WERI-Rb-1 (cell line): ENCODE data around the gene SIGLEC8.

Source experiments
- DNase-seq: peaks from one replicate; pipeline ENCODE4 v3.0.0-alpha.2; 2020
- H3K27ac ChIP-seq: fragments of 250-450 bp; sonication (Bioruptor Pico); 2 replicates; pipeline ENCODE4 v1.5.1; 2020; ENCODE audit warnings: mild to moderate bottlenecking, moderate library complexity
- H3K27me3 ChIP-seq: fragments of 250-450 bp; sonication (Bioruptor Pico); 2 replicates; pipeline ENCODE4 v1.5.1; 2021; ENCODE audit warnings: mild to moderate bottlenecking, low read depth, moderate library complexity; ENCODE audit not compliant: insufficient read depth, severe bottlenecking
- H3K36me3 ChIP-seq: fragments of 250-450 bp; sonication (Bioruptor Pico); 2 replicates; pipeline ENCODE4 v1.5.1; 2020; ENCODE audit warnings: mild to moderate bottlenecking, moderate library complexity
- H3K4me3 ChIP-seq: 2 replicates; pipeline ENCODE4 v1.5.1; 2011; ENCODE audit warnings: low read depth, mild to moderate bottlenecking, control low read depth, low read length
- H3K9me3 ChIP-seq: fragments of 250-450 bp; sonication (Bioruptor Pico); 2 replicates; pipeline ENCODE4 v1.5.1; 2021; ENCODE audit warnings: mild to moderate bottlenecking, moderate library complexity; ENCODE audit not compliant: severe bottlenecking
- CTCF ChIP-seq: IDR thresholded peaks from 2 replicates; pipeline ENCODE4 v1.5.1; 2011; ENCODE audit warnings: low read depth, mild to moderate bottlenecking, control low read depth, inconsistent platforms, low read length

Gene SIGLEC8

GRCh38 chr19:51472607-51473006 is 14.4 kb upstream of the SIGLEC8 start:
- TF ChIP-seq CTCF: no peak
- no peak for DNase-seq
- Histone ChIP-seq H3K4me3 (no peak overlapping the region), H3K27me3 (peaks cover 86% of the 10 kb centered on the region), H3K9me3 (peaks cover 2% of the 10 kb centered on the region), H3K36me3 (no peaks in the 10 kb centered on the region), H3K27ac (no peak overlapping the region)

DNA sequence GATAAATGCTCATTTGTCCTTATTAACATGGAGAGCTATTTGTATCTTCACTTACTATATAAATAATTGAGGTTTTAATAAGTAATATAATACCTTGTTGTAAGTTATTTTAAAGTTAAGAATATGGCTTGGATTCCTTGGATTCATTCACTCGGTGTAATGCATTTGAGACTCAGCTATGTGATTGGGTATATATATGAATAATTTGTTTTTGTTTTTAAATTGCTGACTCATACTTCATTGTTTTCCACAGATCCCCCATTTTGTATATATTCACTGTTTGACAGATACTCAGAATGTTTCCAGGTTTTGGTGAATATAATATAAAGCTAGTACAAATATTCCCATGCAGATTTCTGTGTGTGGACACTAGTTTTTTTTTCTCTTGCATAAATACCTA is 13.3 kb upstream of the SIGLEC8 start:
- TF ChIP-seq CTCF: no peak

GRCh38 chr19:51470966-51471365 is 12.7 kb upstream of the SIGLEC8 start:
- TF ChIP-seq CTCF: no peak
- Histone ChIP-seq H3K4me3 (no peak overlapping the region), H3K9me3 (no peaks in the 10 kb centered on the region), H3K36me3 (no peaks in the 10 kb centered on the region), H3K27ac (no peak overlapping the region), H3K27me3 (peaks cover 90% of the 10 kb centered on the region)
- DNase-seq: no peak

More for the DNA sequence above, 13.3 kb upstream of the SIGLEC8 start:
- peaks cover 88% of the 10 kb centered on the region for H3K27me3 ChIP-seq
- H3K9me3 ChIP-seq: peaks cover 2% of the 10 kb centered on the region
- no peak for DNase-seq
- H3K27ac ChIP-seq: no peak overlapping the region
- no peak overlapping the region for H3K4me3 ChIP-seq
- H3K36me3 ChIP-seq: no peaks in the 10 kb centered on the region

GRCh38 chr19:51469629-51470028 is 11.4 kb upstream of the SIGLEC8 start:
- Histone ChIP-seq H3K9me3 (no peaks in the 10 kb centered on the region), H3K36me3 (no peaks in the 10 kb centered on the region), H3K4me3 (no peak overlapping the region), H3K27ac (no peak overlapping the region), H3K27me3 (peaks cover 93% of the 10 kb centered on the region)
- DNase-seq: no peak
- no peak for TF ChIP-seq CTCF

DNA sequence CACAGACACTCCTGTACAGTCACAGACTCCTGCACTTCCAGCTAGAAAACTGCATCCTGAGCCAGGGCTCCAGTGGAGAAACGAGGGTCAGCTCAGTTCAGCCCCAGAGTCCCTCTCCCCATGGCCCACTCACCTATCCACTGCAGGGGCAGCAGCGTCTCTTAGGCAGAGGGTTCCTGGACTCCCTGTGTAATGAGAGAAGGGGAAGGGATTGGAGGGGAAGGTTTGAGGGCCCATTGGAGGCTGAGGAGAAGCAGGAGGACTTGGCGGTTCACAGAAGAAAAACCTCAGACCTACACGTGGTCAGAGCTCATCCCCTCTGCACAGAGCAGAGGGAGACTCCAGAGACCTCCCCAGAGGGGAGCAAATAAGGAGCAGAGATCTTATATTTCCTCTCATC is 10.9 kb upstream of the SIGLEC8 start:
- no peak overlapping the region for H3K27ac ChIP-seq
- TF ChIP-seq CTCF: no peak
- peaks cover 91% of the 10 kb centered on the region for H3K27me3 ChIP-seq
- no peak overlapping the region for H3K4me3 ChIP-seq
- no peaks in the 10 kb centered on the region for H3K9me3 ChIP-seq
- DNase-seq: no peak
- no peaks in the 10 kb centered on the region for H3K36me3 ChIP-seq

- TF ChIP-seq CTCF: no peak
- no peak overlapping the region for H3K27ac ChIP-seq
- no peaks in the 10 kb centered on the region for H3K9me3 ChIP-seq
- H3K36me3 ChIP-seq: no peaks in the 10 kb centered on the region
- peaks cover 85% of the 10 kb centered on the region for H3K27me3 ChIP-seq
- no peak overlapping the region for H3K4me3 ChIP-seq
- no peak for DNase-seq
These were observed 10.3 kb upstream of the SIGLEC8 start for GRCh38 chr19:51468545-51468920.
